NCI-H526 treated with DMSO at 0.1 percent for 48 hours (cell line): ENCODE measurements around the gene SYCE3.

ENCODE experiments used
- DNase-seq: peaks from one replicate; lab custom pipeline; 2025; lab: John Stamatoyannopoulos, UW

Gene SYCE3

DNA sequence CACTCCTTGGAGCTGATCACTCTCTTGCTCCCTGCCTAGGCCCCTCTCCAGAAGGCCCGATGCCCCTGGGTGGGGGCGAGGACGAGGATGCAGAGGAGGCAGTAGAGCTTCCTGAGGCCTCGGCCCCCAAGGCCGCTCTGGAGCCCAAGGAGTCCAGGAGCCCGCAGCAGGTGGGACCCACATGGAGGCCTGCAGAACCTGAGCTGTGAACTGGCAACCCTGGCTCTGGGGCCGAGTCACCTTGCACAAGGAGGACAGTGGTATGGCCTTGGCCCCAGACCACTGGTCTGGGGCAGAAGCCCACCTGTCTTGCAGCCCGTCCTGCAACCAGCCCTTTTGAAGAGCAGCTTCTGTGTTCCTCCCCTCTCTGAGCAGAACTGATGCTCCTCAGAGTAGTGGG lies 43.6 kb downstream of the SYCE3 start:
- no peak for DNase-seq

GRCh38 chr22:50518606-50519005 lies 44.1 kb downstream of the SYCE3 start:
- no peak for DNase-seq

- no peak for DNase-seq
These were observed 45.0 kb downstream of the SYCE3 start for GRCh38 chr22:50517495-50518260.

GRCh38 chr22:50516891-50517290 lies 45.8 kb downstream of the SYCE3 start:
- no peak for DNase-seq

DNA sequence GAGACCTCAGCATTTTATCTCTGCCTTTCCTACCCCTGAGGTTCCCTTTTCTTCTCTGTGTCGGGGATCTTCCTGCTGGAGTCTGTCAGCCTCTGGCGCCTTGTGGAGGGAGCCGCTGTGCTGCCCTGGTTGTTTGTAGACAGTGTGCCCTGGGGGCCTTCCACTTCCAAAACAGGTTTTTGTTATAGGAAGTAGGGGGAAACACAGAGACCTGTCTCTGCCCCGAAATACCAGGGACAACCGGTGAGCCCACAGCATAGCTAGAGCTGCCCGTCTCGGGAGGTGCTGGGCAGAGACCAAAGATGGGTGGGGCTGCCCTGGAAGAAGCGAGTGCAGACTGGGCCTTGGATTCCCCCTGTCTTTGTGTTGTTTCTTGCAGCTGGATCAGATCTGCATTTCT lies 46.7 kb downstream of the SYCE3 start:
- DNase-seq, result no peak

- DNase-seq, result no peak
These were observed 49.5 kb downstream of the SYCE3 start for GRCh38 chr22:50513175-50513574.

- DNase-seq, result no peak
These were observed 53.8 kb downstream of the SYCE3 start for GRCh38 chr22:50508897-50509296.

DNA sequence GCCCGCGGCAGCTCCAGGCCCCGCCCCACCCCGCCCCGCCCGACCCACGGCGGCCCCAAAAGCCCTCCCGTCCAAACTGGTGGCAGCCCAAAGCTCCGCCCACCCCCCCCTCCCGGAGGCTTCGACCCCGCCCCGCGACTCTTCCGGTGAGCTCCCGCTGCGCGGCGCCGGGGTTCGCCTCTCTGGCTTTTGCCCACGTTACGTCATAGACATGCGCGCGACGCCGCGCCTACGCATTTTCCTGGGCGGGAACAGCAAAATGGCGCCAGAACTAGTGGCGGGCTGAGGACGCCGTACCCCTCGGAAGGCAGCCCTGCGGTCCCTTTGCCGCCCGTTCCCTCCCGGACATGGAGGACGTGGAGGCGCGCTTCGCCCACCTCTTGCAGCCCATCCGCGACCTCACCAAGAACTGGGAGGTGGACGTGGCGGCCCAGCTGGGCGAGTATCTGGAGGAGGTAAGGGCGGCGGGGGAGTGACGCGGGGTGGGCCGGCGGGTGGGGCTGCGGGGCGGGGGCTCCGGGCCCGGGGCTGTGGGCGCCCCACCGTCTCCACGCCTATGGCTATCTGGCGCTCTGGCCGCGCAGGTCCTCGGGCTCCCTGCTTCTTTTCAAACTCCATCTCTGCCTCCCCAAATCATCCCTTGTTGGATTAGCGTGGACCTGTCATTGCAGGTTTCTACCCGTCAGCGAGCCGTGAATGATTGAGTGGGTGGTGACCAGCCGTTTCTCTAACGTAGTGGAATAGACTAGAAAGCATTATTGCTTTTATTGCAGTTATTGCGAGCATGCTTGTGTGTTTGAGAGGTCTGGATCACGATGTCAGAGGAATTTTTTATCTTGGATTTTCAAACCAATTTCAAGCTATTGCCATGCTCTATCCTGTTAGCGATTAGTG lies 54.5 kb downstream of the SYCE3 start, which contains the start of gene NCAPH2:
Gene NCAPH2 (plus strand): TSS at position 234 of the 894 bp plus-strand sequence. CDS start 114 bp downstream, at position 348.
- peak; percentile 88 for DNase-seq

- DNase-seq, result no peak
These were observed 55.2 kb downstream of the SYCE3 start, which contains the start of gene LMF2 for GRCh38 chr22:50507421-50507990. TSS of gene LMF2 (minus strand) at chr22:50507702. CDS start at chr22:50507675, 27 bp downstream.

GRCh38 chr22:50506611-50507420 lies 55.9 kb downstream of the SYCE3 start:
- no peak for DNase-seq

DNA sequence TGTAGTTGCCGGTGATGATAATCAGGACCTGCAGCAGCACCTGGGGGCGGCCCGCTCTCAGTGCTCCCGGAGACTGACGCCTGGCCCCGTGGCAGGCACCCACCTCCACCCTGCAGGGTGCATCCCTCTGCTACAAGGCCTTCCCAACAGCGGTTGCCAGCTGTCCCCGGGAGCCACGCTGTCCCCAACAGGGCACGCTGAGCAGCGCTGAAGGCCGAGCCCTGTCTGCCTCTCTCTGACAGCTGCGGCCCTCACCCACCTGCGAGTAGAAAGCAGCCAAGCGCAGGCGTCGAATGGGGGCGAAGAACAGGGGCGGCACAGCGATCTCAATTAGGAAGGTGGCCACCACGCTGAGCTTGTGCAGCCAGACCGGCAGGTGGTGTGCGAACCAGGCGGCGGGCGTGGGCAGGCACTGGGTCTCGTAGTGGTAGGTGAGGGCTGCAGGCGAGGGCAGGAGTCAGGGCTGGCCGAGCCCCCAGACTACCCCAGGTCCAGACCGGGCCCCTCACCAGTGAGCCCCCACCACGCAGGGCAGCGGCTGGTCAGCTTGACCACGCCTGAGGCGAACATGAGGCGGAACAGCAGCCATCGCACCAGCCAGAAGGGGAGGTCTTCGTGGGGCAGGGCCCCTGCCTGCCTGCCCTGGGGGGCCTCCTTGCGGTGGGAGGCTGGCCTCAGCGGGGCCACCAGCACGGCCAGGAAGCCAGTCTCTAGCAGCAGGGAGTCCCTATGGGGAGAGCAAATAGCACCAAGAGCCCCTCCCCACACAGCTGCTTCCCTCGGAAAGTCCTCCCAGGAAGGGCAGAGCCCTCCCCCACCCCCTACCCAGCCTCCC lies 56.7 kb downstream of the SYCE3 start:
- DNase-seq, result no peak

GRCh38 chr22:50505276-50505775 lies 57.4 kb downstream of the SYCE3 start:
- DNase-seq, result no peak

DNA sequence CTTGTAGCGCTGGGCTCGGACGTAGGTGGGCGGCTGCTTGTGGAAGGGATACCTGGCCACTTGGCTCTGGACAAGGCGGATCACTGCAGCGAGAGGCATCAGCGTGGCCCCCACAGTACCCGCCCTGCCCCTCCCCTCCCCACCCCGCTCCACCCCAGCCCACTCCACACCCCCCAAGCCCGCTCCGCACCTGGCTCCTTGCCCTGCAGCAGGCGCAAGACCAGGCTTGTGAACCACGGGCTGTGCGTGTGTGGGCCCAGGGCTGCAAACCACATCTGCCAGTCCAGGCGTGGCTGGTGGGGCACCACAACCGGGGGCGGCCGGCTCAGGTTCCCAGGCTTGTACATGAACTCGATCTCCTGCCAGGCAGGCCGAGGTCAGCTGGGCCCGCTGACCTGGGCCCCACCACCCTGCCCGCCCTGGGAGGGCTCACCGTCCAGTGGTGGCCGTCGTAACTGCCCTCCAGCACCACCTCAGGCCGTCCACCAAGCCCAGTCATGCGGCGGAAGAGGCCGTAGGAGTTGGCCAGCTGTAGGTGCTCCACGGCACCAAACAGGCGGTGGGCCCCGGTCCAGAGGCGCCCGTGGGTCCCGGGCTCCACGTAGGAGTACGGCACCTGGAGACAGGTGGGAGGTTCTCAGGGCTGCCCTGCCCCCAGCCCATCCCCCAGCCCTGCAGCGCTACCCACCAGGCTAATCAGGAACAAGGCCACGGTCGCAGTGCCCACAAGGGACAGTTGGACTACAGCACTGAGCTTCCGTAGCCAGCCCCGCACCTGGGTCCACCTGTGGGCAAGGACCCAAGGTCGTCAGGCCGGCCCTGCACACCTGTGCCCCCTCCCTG lies 58.1 kb downstream of the SYCE3 start:
- no peak for DNase-seq

DNA sequence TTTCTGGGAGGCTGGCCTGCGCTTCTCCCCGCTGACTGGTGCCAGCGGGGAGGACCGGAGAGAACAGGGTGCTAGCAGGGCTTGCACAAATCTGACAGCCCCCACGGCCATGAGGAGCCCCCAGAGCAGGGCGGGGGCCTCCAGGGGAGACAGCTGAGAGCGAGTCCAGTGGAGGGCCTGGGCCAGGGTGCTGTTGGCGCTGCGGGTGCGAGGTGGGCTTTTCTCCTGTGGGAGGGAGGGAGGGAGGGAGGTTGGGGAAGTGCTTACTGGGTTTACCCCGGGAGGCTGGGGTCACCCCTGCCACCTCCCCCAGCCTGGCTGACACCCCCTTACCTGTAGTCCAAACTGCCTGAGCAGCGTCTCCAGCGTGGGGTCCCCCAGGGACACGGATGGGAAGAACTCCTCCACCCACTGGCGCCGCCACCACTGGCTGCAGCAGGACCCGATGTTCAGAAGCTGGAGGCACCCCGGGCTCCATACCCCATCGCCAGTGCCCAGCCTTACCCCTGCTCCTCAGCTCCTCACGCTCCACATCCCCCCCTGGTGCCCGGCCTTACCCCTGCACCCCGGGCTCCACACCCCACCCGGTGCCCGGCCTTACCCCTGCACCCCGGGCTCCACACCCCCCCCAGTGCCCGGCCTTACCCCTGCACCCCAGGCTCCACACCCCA lies 59.1 kb downstream of the SYCE3 start:
- DNase-seq, result no peak

GRCh38 chr22:50502628-50503474 lies 59.9 kb downstream of the SYCE3 start:
- no peak for DNase-seq

DNA sequence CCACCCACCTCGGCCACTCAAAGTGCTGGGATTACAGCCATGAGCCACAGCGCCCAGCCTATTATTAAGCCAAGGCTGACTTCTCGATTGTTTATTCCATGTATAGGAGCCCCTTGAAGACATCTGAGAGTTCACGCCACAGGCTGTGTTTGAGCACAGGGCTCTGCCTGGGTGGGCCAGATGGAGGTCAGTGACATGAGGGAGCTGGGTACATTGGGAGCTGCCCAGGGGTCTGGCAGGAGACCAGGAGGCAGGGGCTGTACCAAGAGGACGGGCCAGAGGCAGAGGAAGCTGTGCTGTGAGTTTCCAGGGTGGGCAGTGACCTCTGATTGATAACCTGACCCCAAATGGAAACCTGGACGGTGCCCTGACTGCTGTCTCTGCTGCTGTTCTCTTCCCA lies 60.6 kb downstream of the SYCE3 start:
- DNase-seq, result no peak
